Measurements from ENCODE around the gene NFE2L2. TPM values are rescaled to one million over a fixed set of nuclear protein-coding genes. Genes with fewer than 3 reads are reported as not detected.

NFE2L2 gene
- total RNA-seq, 2 experiments from 2014 or later = 26.2 to 58.6 TPM

GRCh38 chr2:177241711-177242120, 22.8 kb downstream of the NFE2L2 start:
- DNase-seq (ENCODE audit: low spot score) = no peak
- H4K20me1 ChIP-seq (ENCODE audit: insufficient read depth, low read length) = peaks cover 20% of the 10 kb centered on the region
- CTCF ChIA-PET (ENCODE audit: unreplicated experiment) = no interaction called here

GRCh38 chr2:177239932-177240630, 24.4 kb downstream of the NFE2L2 start:
- CTCF ChIA-PET (ENCODE audit: unreplicated experiment) = no interaction called here
- no peaks in the 10 kb centered on the region for H3K9me3 ChIP-seq (ENCODE audit: low read length)
- intact Hi-C loops (cut with micrococcal nuclease; ENCODE audit: unreplicated experiment) = no loop called here
- no peak overlapping the region for H3K4me3 ChIP-seq (ENCODE audit: low read depth, low read length, poor library complexity, severe bottlenecking)
- H4K20me1 ChIP-seq (ENCODE audit: insufficient read depth, low read length) = peaks cover 28% of the 10 kb centered on the region
- DNase-seq (ENCODE audit: low spot score) = peak; percentile 47
- no peak for TF ChIP-seq CTCF (conservative IDR thresholded peaks at IDR 0.05; ENCODE audit: low read length)
- TF ChIP-seq EZH2phosphoT487 (IDR thresholded peaks at IDR 0.05; ENCODE audit: borderline replicate concordance, low read depth, low read length) = no peak
- peak overlapping the region; percentile 10 for H3K27ac ChIP-seq (ENCODE audit: low read depth, low read length, poor library complexity, severe bottlenecking)
- peaks cover 63% of the 10 kb centered on the region for H3K36me3 ChIP-seq (ENCODE audit: insufficient read depth, low read length)
- no peak overlapping the region for H2AFZ ChIP-seq (ENCODE audit: low read length)
- no peaks in the 10 kb centered on the region for H3K9me2 ChIP-seq (ENCODE audit: insufficient read depth, low read length)
- peaks cover 30% of the 10 kb centered on the region for H3K4me1 ChIP-seq (ENCODE audit: insufficient read depth, low read length, poor library complexity, severe bottlenecking)
- TSS peak; percentile 8 for BruUV-seq (replicated peaks)
- POLR2A ChIA-PET = interaction anchor here (0.6 to 2.4 kb wide), 12 partner anchors 9 to 1276 kb away, joined by 3 to 9 read pairs (median 4); partner anchors contain the start of gene NFE2L2
- peaks cover 97% of the 10 kb centered on the region for H3K79me2 ChIP-seq (ENCODE audit: insufficient read depth, low read depth, low read length)
- peak overlapping the region; percentile 36 for H3K4me2 ChIP-seq (ENCODE audit: low read length)

More at GRCh38 chr2:177241711-177242120, 22.8 kb downstream of the NFE2L2 start:
- Histone ChIP-seq H3K9me2 (ENCODE audit: insufficient read depth, low read length) (no peaks in the 10 kb centered on the region), H3K9me3 (ENCODE audit: low read length) (no peaks in the 10 kb centered on the region), H3K4me2 (ENCODE audit: low read length) (0 out of 2 replicates have a peak overlapping the region, but pooled peaks have one; percentile 36), H3K27ac (ENCODE audit: low read depth, low read length, poor library complexity, severe bottlenecking) (no peak overlapping the region), H3K79me2 (ENCODE audit: insufficient read depth, low read depth, low read length) (peaks cover 95% of the 10 kb centered on the region), H3K4me3 (ENCODE audit: low read depth, low read length, poor library complexity, severe bottlenecking) (no peak overlapping the region), H3K36me3 (ENCODE audit: insufficient read depth, low read length) (peaks cover 46% of the 10 kb centered on the region), H2AFZ (ENCODE audit: low read length) (no peak overlapping the region), H3K4me1 (ENCODE audit: insufficient read depth, low read length, poor library complexity, severe bottlenecking) (peaks cover 35% of the 10 kb centered on the region)
- BruUV-seq (replicated peaks) = no TSS peak
- POLR2A ChIA-PET = interaction anchor here (2.4 kb wide), 1 partner anchor 10 kb away, joined by 7 read pairs; no protein-coding TSS in a partner anchor
- intact Hi-C loops (cut with micrococcal nuclease; ENCODE audit: unreplicated experiment) = no loop called here
- TF ChIP-seq EZH2phosphoT487 (IDR thresholded peaks at IDR 0.05; ENCODE audit: borderline replicate concordance, low read depth, low read length) (no peak), CTCF (conservative IDR thresholded peaks at IDR 0.05; ENCODE audit: low read length) (no peak)

GRCh38 chr2:177239053-177239452, 25.5 kb downstream of the NFE2L2 start:
- H3K9me2 ChIP-seq (ENCODE audit: insufficient read depth, low read length) = no peaks in the 10 kb centered on the region
- no peak overlapping the region for H3K4me2 ChIP-seq (ENCODE audit: low read length)
- ChIA-PET CTCF (ENCODE audit: unreplicated experiment) (no interaction called here), POLR2A (interaction anchor here (1.0 to 1.8 kb wide), 7 partner anchors 9 to 24 kb away, joined by 3 to 9 read pairs (median 4); no protein-coding TSS in a partner anchor)
- no peak overlapping the region for H3K27ac ChIP-seq (ENCODE audit: low read depth, low read length, poor library complexity, severe bottlenecking)
- H3K9me3 ChIP-seq (ENCODE audit: low read length) = no peaks in the 10 kb centered on the region
- no peak overlapping the region for H3K4me3 ChIP-seq (ENCODE audit: low read depth, low read length, poor library complexity, severe bottlenecking)
- peaks cover 65% of the 10 kb centered on the region for H3K36me3 ChIP-seq (ENCODE audit: insufficient read depth, low read length)
- DNase-seq (ENCODE audit: low spot score) = no peak
- no peak for TF ChIP-seq CTCF (conservative IDR thresholded peaks at IDR 0.05; ENCODE audit: low read length)
- TF ChIP-seq EZH2phosphoT487 (IDR thresholded peaks at IDR 0.05; ENCODE audit: borderline replicate concordance, low read depth, low read length) = no peak
- BruUV-seq (replicated peaks) = no TSS peak
- H3K79me2 ChIP-seq (ENCODE audit: insufficient read depth, low read depth, low read length) = peaks cover 87% of the 10 kb centered on the region
- intact Hi-C loops (cut with micrococcal nuclease; ENCODE audit: unreplicated experiment) = no loop called here
- peaks cover 32% of the 10 kb centered on the region for H4K20me1 ChIP-seq (ENCODE audit: insufficient read depth, low read length)
- peaks cover 30% of the 10 kb centered on the region for H3K4me1 ChIP-seq (ENCODE audit: insufficient read depth, low read length, poor library complexity, severe bottlenecking)
- H2AFZ ChIP-seq (ENCODE audit: low read length) = no peak overlapping the region
